ENCODE results near the gene ETF1. TPM values are rescaled to one million over a fixed set of nuclear protein-coding genes. Genes with fewer than 3 reads are reported as not detected.

Gene ETF1
- total RNA-seq, 4 donors from 2014 or later = 65.2 to 132 (median 103) TPM

DNA sequence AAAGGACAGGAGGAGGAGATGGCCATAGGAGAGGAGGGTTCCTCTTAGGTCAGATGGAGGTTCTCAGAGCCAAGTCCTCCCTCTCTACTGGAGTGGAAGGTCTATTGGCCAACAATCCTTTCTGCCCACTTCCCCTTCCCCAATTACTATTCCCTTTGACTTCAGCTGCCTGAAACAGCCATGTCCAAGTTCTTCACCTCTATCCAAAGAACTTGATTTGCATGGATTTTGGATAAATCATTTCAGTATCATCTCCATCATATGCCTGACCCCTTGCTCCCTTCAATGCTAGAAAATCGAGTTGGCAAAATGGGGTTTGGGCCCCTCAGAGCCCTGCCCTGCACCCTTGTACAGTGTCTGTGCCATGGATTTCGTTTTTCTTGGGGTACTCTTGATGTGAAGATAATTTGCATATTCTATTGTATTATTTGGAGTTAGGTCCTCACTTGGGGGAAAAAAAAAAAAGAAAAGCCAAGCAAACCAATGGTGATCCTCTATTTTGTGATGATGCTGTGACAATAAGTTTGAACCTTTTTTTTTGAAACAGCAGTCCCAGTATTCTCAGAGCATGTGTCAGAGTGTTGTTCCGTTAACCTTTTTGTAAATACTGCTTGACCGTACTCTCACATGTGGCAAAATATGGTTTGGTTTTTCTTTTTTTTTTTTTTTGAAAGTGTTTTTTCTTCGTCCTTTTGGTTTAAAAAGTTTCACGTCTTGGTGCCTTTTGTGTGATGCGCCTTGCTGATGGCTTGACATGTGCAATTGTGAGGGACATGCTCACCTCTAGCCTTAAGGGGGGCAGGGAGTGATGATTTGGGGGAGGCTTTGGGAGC, 74.7 kb downstream of the ETF1 start:
- peaks cover 24 to 81% (median 26%) of the 10 kb centered on the region in 3 donors for H3K4me1 ChIP-seq
- TF ChIP-seq, protein P1, sequence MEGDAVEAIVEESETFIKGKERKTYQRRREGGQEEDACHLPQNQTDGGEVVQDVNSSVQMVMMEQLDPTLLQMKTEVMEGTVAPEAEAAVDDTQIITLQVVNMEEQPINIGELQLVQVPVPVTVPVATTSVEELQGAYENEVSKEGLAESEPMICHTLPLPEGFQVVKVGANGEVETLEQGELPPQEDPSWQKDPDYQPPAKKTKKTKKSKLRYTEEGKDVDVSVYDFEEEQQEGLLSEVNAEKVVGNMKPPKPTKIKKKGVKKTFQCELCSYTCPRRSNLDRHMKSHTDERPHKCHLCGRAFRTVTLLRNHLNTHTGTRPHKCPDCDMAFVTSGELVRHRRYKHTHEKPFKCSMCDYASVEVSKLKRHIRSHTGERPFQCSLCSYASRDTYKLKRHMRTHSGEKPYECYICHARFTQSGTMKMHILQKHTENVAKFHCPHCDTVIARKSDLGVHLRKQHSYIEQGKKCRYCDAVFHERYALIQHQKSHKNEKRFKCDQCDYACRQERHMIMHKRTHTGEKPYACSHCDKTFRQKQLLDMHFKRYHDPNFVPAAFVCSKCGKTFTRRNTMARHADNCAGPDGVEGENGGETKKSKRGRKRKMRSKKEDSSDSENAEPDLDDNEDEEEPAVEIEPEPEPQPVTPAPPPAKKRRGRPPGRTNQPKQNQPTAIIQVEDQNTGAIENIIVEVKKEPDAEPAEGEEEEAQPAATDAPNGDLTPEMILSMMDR (IDR thresholded peaks at IDR 0.05) = no peak
- no peak for TF ChIP-seq POLR2A (IDR thresholded peaks at IDR 0.05)
- H3K4me3 ChIP-seq = peak overlapping the region in 2 of 4 donors; percentile 81 to 89
- H3K27ac ChIP-seq = no peak overlapping the region
- WGBS, 2 donors = 73 to 83% methylated on average over 7 of the region's 7 CpGs
- intact Hi-C loops (cut with DNase I) = loop anchor here (10.0 kb wide), 1 partner anchor 76 kb away; the partner anchor contains the start of gene ETF1
- no peaks in the 10 kb centered on the region for H3K9me3 ChIP-seq
- no peaks in the 10 kb centered on the region for H3K27me3 ChIP-seq
- no peak for DNase-seq
- H3K36me3 ChIP-seq = peaks cover 0 to 21% (median 0%) of the 10 kb centered on the region in 3 donors

DNA sequence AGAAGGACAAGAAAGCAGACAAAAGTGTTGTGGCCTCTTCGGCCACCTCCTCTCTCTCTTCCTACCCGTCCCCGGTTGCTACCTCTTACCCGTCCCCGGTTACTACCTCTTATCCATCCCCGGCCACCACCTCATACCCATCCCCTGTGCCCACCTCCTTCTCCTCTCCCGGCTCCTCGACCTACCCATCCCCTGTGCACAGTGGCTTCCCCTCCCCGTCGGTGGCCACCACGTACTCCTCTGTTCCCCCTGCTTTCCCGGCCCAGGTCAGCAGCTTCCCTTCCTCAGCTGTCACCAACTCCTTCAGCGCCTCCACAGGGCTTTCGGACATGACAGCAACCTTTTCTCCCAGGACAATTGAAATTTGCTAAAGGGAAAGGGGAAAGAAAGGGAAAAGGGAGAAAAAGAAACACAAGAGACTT, 75.3 kb downstream of the ETF1 start:
- Histone ChIP-seq H3K27me3 (no peaks in the 10 kb centered on the region), H3K4me1 (peaks cover 24 to 84% (median 32%) of the 10 kb centered on the region in 3 donors), H3K36me3 (peaks cover 0 to 21% (median 0%) of the 10 kb centered on the region in 3 donors), H3K9me3 (no peaks in the 10 kb centered on the region), H3K4me3 (peak overlapping the region in 3 of 4 donors; percentile 80 to 89 (median 81)), H3K27ac (no peak overlapping the region)
- WGBS, 2 donors = 74 to 88% methylated on average over 14 of the region's 14 CpGs
- intact Hi-C loops (cut with DNase I) = loop anchor here (10.0 kb wide), 1 partner anchor 77 kb away; the partner anchor contains the start of gene ETF1
- DNase-seq = no peak
- TF ChIP-seq, protein P1 (IDR thresholded peaks at IDR 0.05) = no peak
- TF ChIP-seq POLR2A (IDR thresholded peaks at IDR 0.05) = no peak

- intact Hi-C loops (cut with DNase I) = loop anchor here (10.0 kb wide), 1 partner anchor 78 kb away; the partner anchor contains the start of gene ETF1
- TF ChIP-seq POLR2A (IDR thresholded peaks at IDR 0.05) = no peak
- TF ChIP-seq, protein P1 (IDR thresholded peaks at IDR 0.05) = no peak
- Histone ChIP-seq H3K27me3 (no peaks in the 10 kb centered on the region), H3K36me3 (peaks cover 0 to 21% (median 0%) of the 10 kb centered on the region in 3 donors), H3K4me1 (peaks cover 24 to 78% (median 32%) of the 10 kb centered on the region in 3 donors), H3K4me3 (peak overlapping the region; percentile 80 to 90 (median 85)), H3K27ac (peak overlapping the region in 3 of 4 donors; percentile 99), H3K9me3 (no peaks in the 10 kb centered on the region)
- WGBS, 2 donors = 74 to 90% methylated on average over 38 to 44 of the region's 45 CpGs
- no peak for DNase-seq
Measured at GRCh38 chr5:138466900-138467710, 75.9 kb downstream of the ETF1 start.

DNA sequence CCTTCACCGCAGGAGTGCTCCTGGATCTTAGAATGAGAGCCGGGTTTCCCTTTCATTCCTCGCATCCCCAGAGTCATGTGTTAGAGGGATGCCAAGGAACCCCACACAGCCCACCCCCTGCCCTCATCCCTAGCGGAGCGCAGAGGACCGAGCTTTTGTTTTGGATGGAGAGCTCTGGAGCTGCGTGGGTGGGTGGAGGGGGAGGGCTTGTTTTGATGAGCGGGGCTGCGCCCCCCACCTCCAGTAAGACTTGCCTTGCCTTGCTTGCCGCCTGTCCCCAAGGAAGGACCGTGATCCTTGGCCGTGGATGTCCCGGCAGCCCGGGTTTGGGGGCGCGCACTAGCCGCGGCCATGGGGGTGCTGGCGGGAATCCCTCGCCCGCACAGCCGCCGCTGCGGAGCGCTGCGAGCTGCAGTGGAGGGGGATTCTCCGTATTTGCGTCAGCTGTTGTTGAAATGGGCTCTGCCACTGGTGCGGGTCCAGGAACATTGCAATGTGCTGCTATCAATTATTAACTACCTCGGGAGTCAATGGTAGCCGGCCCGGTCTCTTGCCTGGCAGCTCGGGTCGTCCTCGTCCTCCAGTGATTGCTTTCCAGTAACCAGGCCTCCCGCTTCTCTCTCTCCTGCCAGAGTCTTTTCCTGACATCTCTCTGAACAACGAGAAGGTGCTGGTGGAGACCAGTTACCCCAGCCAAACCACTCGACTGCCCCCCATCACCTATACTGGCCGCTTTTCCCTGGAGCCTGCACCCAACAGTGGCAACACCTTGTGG, 76.7 kb downstream of the ETF1 start:
- intact Hi-C loops (cut with DNase I) = loop anchor here (10.0 kb wide), 1 partner anchor 78 kb away; the partner anchor contains the start of gene ETF1

More for the DNA sequence above, 76.7 kb downstream of the ETF1 start:
- no peak for DNase-seq
- TF ChIP-seq, protein P1 (IDR thresholded peaks at IDR 0.05) = no peak
- TF ChIP-seq POLR2A (IDR thresholded peaks at IDR 0.05) = no peak
- no peaks in the 10 kb centered on the region for H3K9me3 ChIP-seq
- no peaks in the 10 kb centered on the region for H3K27me3 ChIP-seq
- H3K27ac ChIP-seq = peak overlapping the region; percentile 99
- H3K4me3 ChIP-seq = peak overlapping the region; percentile 80 to 90 (median 85)
- H3K4me1 ChIP-seq = peaks cover 27 to 77% (median 34%) of the 10 kb centered on the region in 3 donors
- H3K36me3 ChIP-seq = peaks cover 0 to 21% (median 0%) of the 10 kb centered on the region in 3 donors
- WGBS, 2 donors = 31 to 32% methylated on average over 8 to 11 of the region's 39 CpGs
